Jurkat, Clone E6-1 (cell line): ENCODE data around the gene ZP3.
"Not testable (repeated sequence)": the region's sequence is repeated elsewhere in the genome, so short reads cannot be mapped to it uniquely, and the experiment has no call there.

Experiments
- DNase-seq: peaks from one replicate; pipeline ENCODE4 v3.0.0-alpha.2; 2011; ENCODE audit warnings: low read depth, low spot score
- H3K4me3 ChIP-seq: 2 replicates; pipeline ENCODE4 v1.5.1; 2011; ENCODE audit warnings: mild to moderate bottlenecking, low read length, control low read depth, moderate library complexity

The ZP3 gene

DNA sequence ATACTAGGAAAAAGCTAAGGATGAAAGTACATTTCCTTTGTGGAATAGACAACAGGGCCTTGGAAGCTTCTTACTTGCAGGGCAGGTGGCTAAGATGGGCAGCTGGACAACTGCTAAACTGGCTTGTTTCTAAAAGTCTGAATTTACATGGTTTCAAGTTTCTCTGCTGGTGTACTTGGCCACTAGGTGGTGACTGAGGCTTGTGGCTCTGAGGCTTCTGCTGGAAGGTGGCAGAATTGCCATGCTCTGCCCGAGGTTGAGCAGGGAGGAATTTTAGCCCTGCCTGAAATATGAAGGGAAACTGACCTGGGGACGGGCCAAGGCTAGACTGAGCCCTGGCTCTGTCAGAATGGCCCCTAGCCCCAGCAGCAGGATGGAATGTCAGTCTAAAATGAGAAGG, 13.1 kb downstream of the ZP3 start:
- DNase-seq: peak; percentile 67
- H3K4me3 ChIP-seq: not testable (repeated sequence)

DNA sequence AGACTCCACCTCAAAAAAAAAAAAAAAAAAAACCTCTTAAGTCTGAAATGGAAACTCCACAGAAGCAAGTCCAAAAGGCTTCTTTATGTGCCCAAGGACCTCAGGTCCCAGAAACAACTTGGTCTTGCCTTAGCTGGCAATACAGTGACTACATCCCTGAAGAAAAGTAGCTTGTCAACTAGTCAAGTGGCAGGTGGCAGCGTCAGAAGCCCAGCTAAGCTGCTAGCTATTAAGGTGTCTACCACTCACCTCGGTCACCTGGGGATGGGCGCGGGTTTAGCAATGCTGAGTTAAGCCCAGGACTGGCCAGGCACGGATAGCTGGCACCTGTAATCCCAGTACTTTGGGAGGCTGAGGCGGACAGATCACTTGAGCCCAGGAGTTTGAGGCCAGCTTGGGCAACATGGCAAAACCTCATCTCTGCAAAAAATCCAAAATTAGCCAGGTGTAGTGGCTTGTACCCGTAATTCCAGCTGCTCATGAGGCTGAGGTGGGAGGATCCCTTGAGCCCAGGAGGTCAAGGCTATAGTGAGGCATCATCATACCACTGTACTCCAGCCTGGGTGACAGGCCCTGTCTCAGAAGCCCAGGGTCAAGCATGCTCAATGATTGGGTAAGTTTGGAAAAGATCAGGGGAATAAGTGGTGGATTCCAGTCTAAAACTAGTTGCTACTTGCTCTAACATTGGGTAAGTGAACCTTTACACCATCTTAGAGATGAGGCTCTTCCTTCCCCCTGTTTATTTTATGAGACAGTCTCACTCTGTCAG, 14.6 kb downstream of the ZP3 start:
- DNase-seq, H3K4me3 ChIP-seq: not testable (repeated sequence)

DNA sequence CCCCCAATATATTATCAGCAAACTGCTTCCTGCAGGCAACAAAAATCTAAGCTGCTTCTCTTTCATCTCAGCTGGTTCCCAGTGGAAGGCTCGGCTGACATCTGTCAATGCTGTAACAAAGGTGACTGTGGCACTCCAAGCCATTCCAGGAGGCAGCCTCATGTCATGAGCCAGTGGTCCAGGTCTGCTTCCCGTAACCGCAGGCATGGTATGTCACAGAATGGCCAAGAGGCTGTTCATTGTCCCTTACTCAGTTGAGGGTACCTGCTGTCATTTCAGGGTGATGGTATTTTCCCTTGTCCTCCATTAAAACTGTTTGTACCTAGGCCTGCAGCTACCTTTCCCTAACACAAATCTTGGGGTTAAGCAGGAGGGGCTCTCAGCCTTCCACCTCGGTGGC, 15.7 kb downstream of the ZP3 start:
- not testable (repeated sequence) for H3K4me3 ChIP-seq, DNase-seq

DNA sequence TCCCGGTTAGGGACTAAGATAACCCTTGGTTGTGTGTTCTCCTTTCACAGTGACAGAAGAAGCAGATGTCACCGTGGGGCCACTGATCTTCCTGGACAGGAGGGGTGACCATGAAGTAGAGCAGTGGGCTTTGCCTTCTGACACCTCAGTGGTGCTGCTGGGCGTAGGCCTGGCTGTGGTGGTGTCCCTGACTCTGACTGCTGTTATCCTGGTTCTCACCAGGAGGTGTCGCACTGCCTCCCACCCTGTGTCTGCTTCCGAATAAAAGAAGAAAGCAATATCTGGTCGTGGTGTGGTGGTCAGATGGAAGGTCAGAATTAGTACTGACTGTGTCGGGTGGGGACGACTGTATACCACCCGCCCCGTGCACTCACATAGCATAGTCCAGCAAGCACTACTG, 17.0 kb downstream of the ZP3 start:
- not testable (repeated sequence) for DNase-seq, H3K4me3 ChIP-seq

DNA sequence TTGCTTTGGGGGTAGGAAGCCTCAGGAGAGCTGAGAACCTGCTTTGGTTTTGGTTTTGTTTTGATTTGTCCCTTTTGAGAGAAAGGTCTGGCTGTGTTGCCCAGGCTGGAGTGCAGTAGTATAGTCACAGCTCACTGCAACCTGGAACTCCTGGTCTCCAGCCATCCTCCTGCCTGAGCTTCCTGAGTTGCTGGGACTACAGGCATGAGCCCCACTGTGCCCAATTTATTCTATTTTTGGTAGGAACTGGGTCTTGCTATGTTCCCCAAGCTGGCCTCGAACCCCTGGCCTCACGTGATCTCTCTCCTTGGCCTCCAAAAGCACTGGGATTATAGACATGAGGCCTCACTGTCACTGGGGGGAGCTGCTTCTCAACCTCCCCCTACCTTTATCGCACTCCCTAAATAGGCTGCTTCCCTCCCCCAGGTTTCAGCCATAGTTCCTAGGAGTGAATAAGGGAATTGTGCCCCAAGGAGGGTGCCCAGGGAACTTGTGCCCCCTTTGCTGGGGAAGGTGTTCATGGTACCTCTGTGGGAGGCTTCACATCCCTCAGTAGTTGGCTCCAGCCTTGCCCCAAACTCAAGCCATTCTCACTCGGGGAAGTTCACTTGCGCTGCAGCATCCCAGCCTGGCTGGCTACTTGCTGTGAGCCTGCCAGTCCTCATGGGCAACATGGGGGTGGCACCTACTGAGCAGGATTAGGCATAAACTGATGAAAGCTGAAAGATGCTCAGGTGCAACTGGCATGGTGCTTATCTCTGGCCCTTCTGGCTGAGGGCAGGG, 18.1 kb downstream of the ZP3 start:
- DNase-seq, H3K4me3 ChIP-seq: not testable (repeated sequence)

DNA sequence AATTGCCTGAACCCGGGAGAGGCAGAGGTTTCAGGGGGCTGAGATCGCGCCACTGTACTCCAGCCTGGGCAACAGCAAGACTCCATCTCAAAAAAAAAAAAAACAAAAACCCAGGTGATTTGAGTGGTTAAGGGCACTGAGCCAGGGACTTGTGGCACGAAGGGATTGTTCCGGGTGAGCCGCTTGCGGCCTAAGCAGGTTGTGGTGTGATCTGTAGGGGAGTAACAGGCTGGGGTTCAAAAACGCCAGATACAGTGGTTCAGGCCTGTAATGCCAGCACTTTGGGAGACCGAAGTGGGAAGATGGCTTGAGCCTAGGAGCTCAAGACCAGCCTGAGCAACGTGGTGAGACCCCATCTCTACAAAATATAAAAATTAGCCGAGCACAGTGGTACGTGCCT, 19.1 kb downstream of the ZP3 start:
- H3K4me3 ChIP-seq: not testable (repeated sequence)
- peak; percentile 37 for DNase-seq

DNA sequence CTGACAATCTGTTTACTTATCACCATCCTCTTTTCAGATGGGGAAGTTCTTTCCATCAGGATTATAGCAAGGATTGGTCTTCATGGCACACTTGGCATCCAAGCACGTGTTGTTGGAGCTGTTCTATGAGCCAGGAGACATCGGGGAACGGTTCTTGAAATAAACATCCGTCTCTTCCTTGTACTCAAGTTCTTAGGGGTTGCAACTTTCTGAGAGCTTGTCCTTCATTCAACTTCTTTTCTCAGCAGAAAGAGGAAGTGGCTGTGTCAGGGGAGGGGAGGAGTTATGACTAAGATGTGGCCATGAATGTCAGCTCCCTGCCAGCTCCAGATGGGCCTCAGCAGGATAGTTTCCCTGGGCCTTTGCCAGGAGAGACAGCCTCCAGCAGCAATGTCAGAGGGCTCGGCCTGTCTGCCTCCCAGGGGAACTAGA, 20.8 kb downstream of the ZP3 start:
- peak; percentile 44 for DNase-seq
- not testable (repeated sequence) for H3K4me3 ChIP-seq

DNA sequence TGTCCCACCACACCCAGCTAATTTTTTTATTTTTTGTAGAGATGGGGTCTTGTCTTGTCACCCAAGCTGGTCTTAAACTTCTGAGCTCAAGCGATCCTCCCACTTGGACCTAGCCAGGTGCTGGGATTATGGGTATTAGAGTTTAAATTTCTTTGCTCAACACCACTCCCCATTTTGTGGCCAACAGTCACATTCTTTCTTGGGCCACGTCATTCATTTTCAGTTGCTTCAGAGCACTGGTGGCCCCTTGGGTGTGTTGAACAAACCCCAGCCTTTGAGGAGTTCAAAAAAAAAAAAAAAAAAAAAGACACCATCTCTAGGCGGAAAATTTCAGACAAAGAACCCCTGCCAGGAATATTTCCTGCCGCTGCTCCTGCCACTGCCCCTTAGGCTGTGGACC, 32.3 kb downstream of the ZP3 start:
- DNase-seq, H3K4me3 ChIP-seq: not testable (repeated sequence)

DNA sequence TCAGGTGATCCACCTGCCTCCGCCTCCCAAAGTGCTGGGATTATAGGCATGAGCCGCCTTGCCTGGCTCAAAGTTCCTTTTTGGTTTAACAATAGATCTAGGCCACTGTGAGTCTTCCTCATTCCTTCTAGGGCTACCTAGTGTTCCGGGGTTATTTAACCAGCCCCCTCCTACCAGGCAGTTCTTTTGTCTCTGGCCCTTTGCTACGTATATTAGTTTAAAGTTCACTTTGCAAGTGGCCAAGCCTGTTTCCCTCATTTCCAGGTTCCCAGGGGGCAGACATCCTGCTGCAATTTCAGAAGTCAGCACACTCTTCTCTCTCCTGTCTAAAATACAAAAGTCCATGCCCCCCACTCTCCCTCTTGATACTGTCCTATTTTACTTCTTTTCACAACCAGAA, 33.8 kb downstream of the ZP3 start:
- H3K4me3 ChIP-seq, DNase-seq: not testable (repeated sequence)

DNA sequence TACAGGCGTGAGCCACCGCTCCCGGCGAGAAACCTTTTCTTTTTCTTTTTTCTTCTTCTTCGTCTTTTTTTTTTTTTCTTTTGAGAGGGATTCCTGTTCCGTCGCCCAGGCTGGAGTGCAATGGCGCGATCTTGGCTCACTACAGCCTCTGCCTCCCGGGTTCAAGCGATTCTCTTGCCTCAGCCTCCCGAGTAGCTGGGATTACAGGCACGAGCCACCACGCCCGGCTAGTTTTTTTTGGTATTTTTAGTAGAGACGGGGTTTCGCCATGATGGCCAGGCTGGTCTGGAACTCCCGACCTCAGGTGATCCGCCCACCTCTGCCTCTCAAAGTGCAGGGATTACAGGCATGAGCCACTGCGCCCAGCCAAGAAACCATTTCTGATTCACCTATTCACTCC, 36.0 kb downstream of the ZP3 start:
- DNase-seq, H3K4me3 ChIP-seq: not testable (repeated sequence)

DNA sequence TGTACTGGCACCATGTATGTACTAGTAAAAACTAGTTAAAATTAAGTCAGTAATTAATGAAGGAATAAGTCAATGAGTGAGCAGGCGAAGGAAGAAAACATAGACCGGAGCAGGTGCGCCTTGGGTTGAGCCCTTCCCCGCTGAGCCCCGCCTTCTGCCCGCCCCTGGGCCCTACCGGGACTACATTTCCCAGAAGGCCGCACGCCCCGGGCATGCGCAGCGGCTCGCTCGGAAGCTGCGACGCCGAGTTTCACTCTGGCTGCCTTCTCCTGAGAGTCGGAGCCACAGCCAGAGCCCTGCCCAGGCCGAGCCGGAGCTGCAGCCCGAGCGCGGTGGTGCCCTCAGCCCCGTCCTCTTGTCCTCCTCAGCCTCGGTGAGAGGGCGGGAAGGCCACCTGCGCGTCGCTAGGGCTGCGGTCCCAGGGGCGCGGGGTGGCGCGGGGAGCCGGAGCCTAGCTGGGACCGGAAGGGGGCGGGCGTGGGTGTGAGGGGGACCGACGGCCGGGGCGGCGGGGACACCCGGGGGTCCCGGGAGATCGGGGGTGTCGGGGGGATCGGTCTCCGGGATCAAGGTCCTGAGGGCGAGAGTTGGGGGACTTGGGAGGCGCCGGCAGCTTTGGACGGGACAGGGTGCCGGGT, 36.8 kb downstream of the ZP3 start, which contains the start of gene DTX2:
DTX2 (plus strand) TSS at position 246 of the 638 bp plus-strand sequence. CDS start 18,801 bp downstream, outside the sequence.
- H3K4me3 ChIP-seq: peak within 1 kb of the TSS; percentile 40

DNA sequence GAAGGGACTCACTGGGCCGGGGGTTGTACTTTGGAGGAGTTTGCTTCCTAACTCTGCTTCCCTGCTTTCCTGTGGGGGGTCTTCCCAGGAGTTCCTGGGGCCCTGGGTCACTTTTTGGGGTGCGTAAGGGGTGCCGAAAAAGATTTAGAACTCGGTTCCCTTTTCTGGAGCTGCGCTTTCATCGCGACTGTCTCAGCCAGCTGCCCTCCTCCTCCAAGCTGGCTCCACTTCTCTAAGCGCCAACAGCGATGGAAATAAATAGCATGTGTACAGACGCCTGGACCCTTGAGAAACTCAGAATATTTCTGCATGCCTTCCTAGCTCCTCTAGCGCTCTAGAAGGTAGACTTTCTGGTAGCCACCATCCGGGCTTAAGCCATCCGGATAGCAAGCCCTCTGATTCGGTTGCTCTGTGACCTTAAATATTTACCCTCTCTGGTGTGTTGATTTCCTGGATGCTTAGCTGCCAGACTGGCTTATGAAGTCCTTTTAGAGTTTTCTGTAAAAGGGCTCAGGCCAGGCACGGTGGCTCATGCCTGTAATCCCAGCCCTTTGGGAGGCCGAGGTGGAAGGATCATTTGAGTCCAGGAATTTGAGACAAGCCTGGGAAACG, 37.6 kb downstream of the ZP3 start:
- DNase-seq, H3K4me3 ChIP-seq: not testable (repeated sequence)

More for the DNA sequence above, 36.8 kb downstream of the ZP3 start, which contains the start of gene DTX2:
- not testable (repeated sequence) for DNase-seq

DNA sequence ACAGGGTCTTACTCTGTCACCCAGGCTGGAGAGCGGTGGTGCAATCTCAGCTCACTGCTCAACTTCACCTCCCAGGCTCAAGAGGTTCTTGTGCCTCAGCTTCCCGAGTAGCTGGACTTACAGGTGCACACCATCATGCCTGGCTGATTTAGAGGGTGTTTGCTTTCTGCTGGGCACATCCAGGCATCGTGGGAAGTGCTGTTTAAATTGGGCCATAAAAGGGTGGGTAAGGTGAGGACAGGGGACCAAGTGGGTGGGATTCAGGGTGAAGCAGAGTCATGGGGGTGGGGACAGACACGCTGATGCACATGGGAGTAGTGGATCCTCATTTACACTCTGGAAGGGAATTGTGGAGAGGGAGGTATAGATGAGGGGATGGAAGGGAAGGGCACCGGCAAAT, 40.2 kb downstream of the ZP3 start:
- not testable (repeated sequence) for DNase-seq, H3K4me3 ChIP-seq

DNA sequence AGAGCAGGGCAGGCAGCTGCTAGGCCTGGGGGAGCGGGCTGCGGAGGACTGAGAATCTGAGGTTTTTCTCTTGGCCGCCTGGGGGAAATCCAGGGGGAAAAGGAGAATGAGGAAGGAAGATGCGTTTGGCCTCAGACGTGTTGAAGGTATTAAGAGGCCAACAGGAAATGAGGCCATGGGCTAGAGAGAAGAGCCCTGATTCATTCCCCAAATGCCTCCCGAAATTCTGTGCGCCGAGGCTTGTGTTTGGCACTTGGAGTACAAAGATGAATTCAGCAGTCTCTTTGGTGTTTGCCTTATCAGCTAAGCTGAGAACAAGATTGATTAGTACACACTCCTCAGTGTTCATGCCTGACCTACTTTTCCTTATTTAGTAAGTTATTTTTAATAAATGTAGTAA, 41.2 kb downstream of the ZP3 start:
- H3K4me3 ChIP-seq, DNase-seq: not testable (repeated sequence)

DNA sequence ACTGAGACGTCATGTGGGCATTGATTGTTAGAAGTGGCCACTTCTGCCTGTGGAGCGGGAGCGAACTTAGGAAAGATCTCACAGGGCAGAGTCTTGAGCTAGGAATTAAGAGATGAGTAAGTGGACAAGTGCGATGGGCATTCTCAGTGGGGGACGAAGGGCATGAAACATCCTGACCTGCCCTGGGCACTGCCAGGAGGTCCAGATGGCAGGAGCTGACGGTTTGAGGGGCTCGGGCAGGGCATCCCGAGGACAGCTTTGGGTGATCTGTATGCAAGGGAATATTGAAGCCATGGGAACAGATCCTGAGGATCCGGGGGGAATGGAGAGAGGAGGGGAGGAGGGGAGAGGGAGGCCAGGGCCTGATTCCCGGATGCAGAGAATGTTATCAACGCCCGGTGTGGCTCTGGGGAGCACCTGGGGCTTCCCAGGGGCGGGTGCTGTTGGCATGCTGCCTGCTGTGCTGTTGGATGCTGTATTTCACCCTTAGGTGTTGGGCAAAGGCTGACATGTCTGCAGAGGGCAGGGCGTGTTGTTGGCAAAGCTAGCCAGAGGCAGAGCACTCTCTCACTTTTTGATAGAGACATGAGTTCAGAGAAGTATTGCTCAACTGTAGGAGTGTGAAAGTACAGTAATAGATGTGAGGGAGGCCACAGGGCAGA, 43.1 kb downstream of the ZP3 start:
- not testable (repeated sequence) for DNase-seq, H3K4me3 ChIP-seq

DNA sequence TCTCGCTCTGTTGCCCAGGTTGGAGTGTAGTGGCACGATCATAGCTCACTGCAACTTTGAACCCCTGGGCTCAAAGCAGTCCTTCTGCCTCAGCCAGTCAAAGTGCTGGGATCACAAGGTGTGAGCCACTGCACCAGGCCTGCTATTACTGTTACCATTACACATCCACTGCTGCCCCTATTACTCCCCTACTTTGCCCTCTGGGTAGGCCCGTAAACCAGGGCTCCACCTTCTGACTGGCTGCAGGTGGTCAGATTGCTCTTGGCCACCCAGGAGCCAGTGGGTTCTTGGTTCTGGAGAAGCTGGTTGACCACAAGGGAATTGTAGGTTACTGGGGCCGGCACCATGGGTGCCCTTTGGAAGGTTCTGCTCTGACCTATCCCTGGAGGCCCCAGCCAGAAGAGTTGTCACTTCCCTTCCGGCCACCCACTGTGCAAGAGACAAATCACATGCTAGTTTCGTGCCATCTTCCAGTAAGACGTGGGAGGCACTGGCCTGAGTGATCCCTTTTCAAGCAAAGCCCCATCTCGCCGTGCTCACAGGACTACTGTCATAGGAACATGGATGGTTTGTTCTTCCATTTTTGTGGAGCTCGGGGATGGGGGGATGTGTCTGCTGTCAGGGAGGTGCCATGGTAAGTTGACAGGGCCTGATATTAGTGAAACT, 46.9 kb downstream of the ZP3 start:
- DNase-seq: not testable (repeated sequence)

DNA sequence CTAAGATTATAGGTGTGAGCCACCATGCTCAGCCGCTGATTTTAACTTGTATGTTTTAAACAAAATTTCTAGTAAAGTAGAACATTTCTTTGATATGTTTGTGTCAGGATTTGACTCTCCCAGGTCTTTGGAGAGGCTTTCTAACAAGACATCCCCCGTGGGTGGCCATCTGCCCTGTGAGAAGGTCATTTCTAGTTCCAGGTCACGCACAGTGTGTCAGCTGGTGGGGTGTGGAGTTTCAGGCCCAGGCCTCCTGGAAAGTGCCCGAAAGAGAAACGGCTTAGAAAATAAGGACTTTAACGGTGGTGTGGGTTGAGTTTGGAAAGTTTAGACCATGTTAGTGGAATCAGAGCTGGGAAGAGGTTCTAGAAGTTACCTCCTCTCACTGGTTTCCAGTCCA, 48.3 kb downstream of the ZP3 start:
- DNase-seq, H3K4me3 ChIP-seq: not testable (repeated sequence)

More for the DNA sequence above, 46.9 kb downstream of the ZP3 start:
- not testable (repeated sequence) for H3K4me3 ChIP-seq

DNA sequence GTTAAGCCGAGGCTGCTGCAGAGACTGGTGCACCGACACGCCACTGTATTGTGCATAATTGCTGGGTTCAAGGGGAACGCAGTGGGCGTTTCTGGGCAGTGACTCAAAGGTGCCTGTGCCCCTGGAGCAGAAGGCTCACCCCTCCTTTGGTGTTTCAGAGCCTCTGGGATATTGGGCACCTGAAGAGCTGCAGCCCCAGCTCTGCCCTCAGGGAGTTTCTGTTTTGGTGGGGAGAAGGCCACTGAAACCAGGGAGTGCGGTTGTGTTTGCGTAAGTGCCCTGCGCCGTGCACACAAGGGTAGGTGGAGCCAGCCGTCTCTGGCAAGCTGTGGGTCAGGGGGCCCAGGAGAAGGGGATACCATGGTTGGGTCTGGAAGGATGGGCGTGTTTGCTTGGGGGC, 51.5 kb downstream of the ZP3 start:
- not testable (repeated sequence) for H3K4me3 ChIP-seq, DNase-seq
